Mesenchymal stem cell (in vitro differentiated cells and primary cell): ENCODE data around the gene APBA1.
A peak's percentile ranks its signal among the peaks of the same experiment; 100 is the strongest.

Experiments used
- DNase-seq: peaks from one replicate; pipeline ENCODE4 v3.0.0-alpha.2; 2013
- H2AFZ ChIP-seq: one replicate; pipeline ENCODE4 v1.6.1; 2013; ENCODE audit warnings: low read depth, mild to moderate bottlenecking, control low read depth, inconsistent platforms, low read length, moderate library complexity
- H2AK5ac ChIP-seq: 2 replicates; pipeline ENCODE4 v1.6.1; 2013; ENCODE audit warnings: low read length, moderate library complexity, mild to moderate bottlenecking, inconsistent platforms; ENCODE audit not compliant: severe bottlenecking
- H2BK120ac ChIP-seq: one replicate; pipeline ENCODE4 v1.6.1; 2013; ENCODE audit warnings: low read depth, mild to moderate bottlenecking, inconsistent platforms, low read length, moderate library complexity
- H2BK12ac ChIP-seq, 2 experiments: one replicate each; pipeline ENCODE4 v1.6.1; 2013; ENCODE audit warnings: inconsistent platforms in 2 of 2, low read length in 2 of 2, mild to moderate bottlenecking in 2 of 2, moderate library complexity in 2 of 2, control low read depth in 1 of 2
- H2BK15ac ChIP-seq: one replicate; pipeline ENCODE4 v1.6.1; 2013; ENCODE audit warnings: mild to moderate bottlenecking, low read depth, inconsistent platforms; ENCODE audit not compliant: poor library complexity, severe bottlenecking
- H2BK5ac ChIP-seq: 2 replicates; pipeline ENCODE4 v1.6.1; 2013; ENCODE audit warnings: low read depth, mild to moderate bottlenecking, low read length, control low read depth, inconsistent platforms; ENCODE audit not compliant: poor library complexity, severe bottlenecking
- H3K14ac ChIP-seq, 2 experiments: one replicate each; pipeline ENCODE4 v1.6.1; 2013; ENCODE audit warnings: inconsistent platforms in 2 of 2, low read length in 2 of 2, control low read depth in 1 of 2, mild to moderate bottlenecking in 1 of 2, moderate library complexity in 1 of 2
- H3K18ac ChIP-seq, 2 experiments: one replicate each; pipeline ENCODE4 v1.6.1; 2013; ENCODE audit warnings: inconsistent platforms in 2 of 2, low read length in 2 of 2, control low read depth in 1 of 2, low read depth in 1 of 2, mild to moderate bottlenecking in 1 of 2
- H3K23ac ChIP-seq, 2 experiments: one replicate each; pipeline ENCODE4 v1.6.1; 2013; ENCODE audit warnings: inconsistent platforms in 2 of 2, low read length in 2 of 2, mild to moderate bottlenecking in 2 of 2, moderate library complexity in 2 of 2, control low read depth in 1 of 2
- H3K27ac ChIP-seq: 2 replicates; pipeline ENCODE4 v1.5.1; 2013; ENCODE audit warnings: mild to moderate bottlenecking, moderate library complexity, low read length, control low read depth, inconsistent platforms; ENCODE audit not compliant: poor library complexity, severe bottlenecking
- H3K27me3 ChIP-seq, 2 experiments: 2 replicates each; pipeline versions ENCODE4 v1.6.1 to v1.7.0; 2013; ENCODE audit warnings: low read length in 2 of 2, mild to moderate bottlenecking in 2 of 2, moderate library complexity in 2 of 2, control low read depth in 1 of 2, inconsistent platforms in 1 of 2; ENCODE audit not compliant: control insufficient read depth in 1 of 2, insufficient read depth in 1 of 2
- H3K36me3 ChIP-seq, 2 experiments: 2 replicates each; pipeline versions ENCODE4 v1.6.1 to v1.7.0; 2013; ENCODE audit warnings: low read length in 2 of 2, control low read depth in 1 of 2, inconsistent platforms in 1 of 2, low read depth in 1 of 2, mild to moderate bottlenecking in 1 of 2; ENCODE audit not compliant: insufficient read depth in 2 of 2, control insufficient read depth in 1 of 2
- H3K4ac ChIP-seq, 2 experiments: one replicate each; pipeline ENCODE4 v1.6.1; 2013; ENCODE audit warnings: inconsistent platforms in 2 of 2, low read length in 2 of 2, mild to moderate bottlenecking in 2 of 2, moderate library complexity in 2 of 2, control low read depth in 1 of 2, low read depth in 1 of 2
- H3K4me1 ChIP-seq: 2 replicates; pipeline ENCODE4 v1.6.1; 2013; ENCODE audit warnings: low read depth, low read length, control low read depth; ENCODE audit not compliant: control insufficient read depth, insufficient read depth
- H3K4me2 ChIP-seq: 2 replicates; pipeline ENCODE4 v1.6.1; 2013; ENCODE audit warnings: low read length, mild to moderate bottlenecking, inconsistent platforms; ENCODE audit not compliant: poor library complexity, severe bottlenecking
- H3K4me3 ChIP-seq, 2 experiments: 2 replicates each; pipeline versions ENCODE4 v1.5.1 to v1.7.0; 2013; ENCODE audit warnings: low read length in 2 of 2, mild to moderate bottlenecking in 2 of 2, control low read depth in 1 of 2, low read depth in 1 of 2; ENCODE audit not compliant: insufficient read depth in 1 of 2
- H3K79me1 ChIP-seq: replicated peaks from 2 replicates; pipeline ENCODE4 v1.6.1; 2013; ENCODE audit warnings: mild to moderate bottlenecking, control low read depth, low read length, inconsistent platforms; ENCODE audit not compliant: poor library complexity, severe bottlenecking
- H3K9ac ChIP-seq: 2 replicates; pipeline ENCODE4 v1.7.0; 2013; ENCODE audit warnings: mild to moderate bottlenecking, low read length, moderate library complexity
- H3K9me3 ChIP-seq: 2 replicates; pipeline ENCODE4 v1.7.0; 2013; ENCODE audit warnings: mild to moderate bottlenecking, low read length; ENCODE audit not compliant: control insufficient read depth
- H4K8ac ChIP-seq: one replicate; pipeline ENCODE4 v1.6.1; 2013; ENCODE audit warnings: inconsistent platforms, mild to moderate bottlenecking, low read length, moderate library complexity
- H4K91ac ChIP-seq: one replicate; pipeline ENCODE4 v1.6.1; 2013; ENCODE audit warnings: mild to moderate bottlenecking, low read length, inconsistent platforms
- WGBS: methylation state at CpG from one replicate; pipeline ENCODE4 v1.1.7; 2013; ENCODE audit warnings: mixed read lengths; 5-methylcytosine and 5-hydroxymethylcytosine counted together

The APBA1 gene

GRCh38 chr9:69468380-69468779 is 203.8 kb downstream of the APBA1 start:
- Histone ChIP-seq H2BK5ac (no peak overlapping the region), H3K79me1 (no peaks in the 10 kb centered on the region), H4K8ac (no peak overlapping the region), H4K91ac (no peak overlapping the region), H3K4me2 (no peak overlapping the region), H3K18ac (no peak overlapping the region), H3K4me3 (no peak overlapping the region), H3K23ac (no peak overlapping the region), H2BK12ac (no peak overlapping the region), H3K9ac (no peak overlapping the region), H2AFZ (no peak overlapping the region), H3K4me1 (no peaks in the 10 kb centered on the region), H3K27ac (no peak overlapping the region), H3K36me3 (peaks cover 8 to 12% of the 10 kb centered on the region in 2 experiments), H3K4ac (no peak overlapping the region), H2AK5ac (no peak overlapping the region), H2BK120ac (no peak overlapping the region), H3K9me3 (no peaks in the 10 kb centered on the region), H3K14ac (no peak overlapping the region), H3K27me3 (no peaks in the 10 kb centered on the region), H2BK15ac (no peak overlapping the region)
- WGBS: no CpG with 5 or more reads among the region's 1 CpG
- DNase-seq: no peak

- no peak overlapping the region for H2AK5ac ChIP-seq
- no peak overlapping the region for H3K27ac ChIP-seq
- H3K4me1 ChIP-seq: no peaks in the 10 kb centered on the region
- no peaks in the 10 kb centered on the region for H3K9me3 ChIP-seq
- H3K4ac ChIP-seq: no peak overlapping the region
- no peak overlapping the region for H3K23ac ChIP-seq
- H2BK12ac ChIP-seq: no peak overlapping the region
- H3K4me2 ChIP-seq: no peak overlapping the region
- no peak overlapping the region for H4K8ac ChIP-seq
- H3K14ac ChIP-seq: peak overlapping the region in 1 of 2 experiments; percentile 36
- no peak overlapping the region for H3K4me3 ChIP-seq
- no peak overlapping the region for H2BK15ac ChIP-seq
- no peak for DNase-seq
- no peaks in the 10 kb centered on the region for H3K27me3 ChIP-seq
- H3K36me3 ChIP-seq: peaks cover 8 to 12% of the 10 kb centered on the region in 2 experiments
- H2BK120ac ChIP-seq: no peak overlapping the region
- H3K9ac ChIP-seq: no peak overlapping the region
- H4K91ac ChIP-seq: no peak overlapping the region
- no peak overlapping the region for H2AFZ ChIP-seq
- H2BK5ac ChIP-seq: no peak overlapping the region
- 90% methylated on average over 8 of the region's 8 CpGs for WGBS
- H3K18ac ChIP-seq: no peak overlapping the region
- H3K79me1 ChIP-seq: no peaks in the 10 kb centered on the region
Observed at GRCh38 chr9:69466151-69466550, 206.0 kb downstream of the APBA1 start.

- no peak overlapping the region for H4K8ac ChIP-seq
- no peak overlapping the region for H2BK12ac ChIP-seq
- no peak overlapping the region for H4K91ac ChIP-seq
- no peak overlapping the region for H3K23ac ChIP-seq
- H3K18ac ChIP-seq: no peak overlapping the region
- no peaks in the 10 kb centered on the region for H3K79me1 ChIP-seq
- H2BK120ac ChIP-seq: no peak overlapping the region
- H3K4me2 ChIP-seq: no peak overlapping the region
- no peak overlapping the region for H2AK5ac ChIP-seq
- H3K14ac ChIP-seq: no peak overlapping the region
- H2BK15ac ChIP-seq: no peak overlapping the region
- H3K4ac ChIP-seq: no peak overlapping the region
- H3K27me3 ChIP-seq: no peaks in the 10 kb centered on the region
- DNase-seq: no peak
- H3K9me3 ChIP-seq: no peaks in the 10 kb centered on the region
- 86% methylated on average over 3 of the region's 3 CpGs for WGBS
- peaks cover 8 to 12% of the 10 kb centered on the region in 2 experiments for H3K36me3 ChIP-seq
- no peak overlapping the region for H3K9ac ChIP-seq
- no peak overlapping the region for H2BK5ac ChIP-seq
- H3K27ac ChIP-seq: no peak overlapping the region
- H2AFZ ChIP-seq: no peak overlapping the region
- no peak overlapping the region for H3K4me3 ChIP-seq
- no peaks in the 10 kb centered on the region for H3K4me1 ChIP-seq
Observed at GRCh38 chr9:69465473-69465872, 206.7 kb downstream of the APBA1 start.

- no peak for DNase-seq
- H3K23ac ChIP-seq: no peak overlapping the region
- H2AFZ ChIP-seq: no peak overlapping the region
- no peak overlapping the region for H3K4me3 ChIP-seq
- peaks cover 8 to 12% of the 10 kb centered on the region in 2 experiments for H3K36me3 ChIP-seq
- no peak overlapping the region for H3K27ac ChIP-seq
- no peak overlapping the region for H2BK120ac ChIP-seq
- no peak overlapping the region for H2BK5ac ChIP-seq
- no peaks in the 10 kb centered on the region for H3K79me1 ChIP-seq
- peak overlapping the region in 1 of 2 experiments; percentile 26 for H3K14ac ChIP-seq
- H3K4me1 ChIP-seq: no peaks in the 10 kb centered on the region
- H3K27me3 ChIP-seq: no peaks in the 10 kb centered on the region
- H3K9ac ChIP-seq: no peak overlapping the region
- no peak overlapping the region for H4K91ac ChIP-seq
- H3K9me3 ChIP-seq: no peaks in the 10 kb centered on the region
- WGBS: 67% methylated on average over 7 of the region's 11 CpGs
- H2BK15ac ChIP-seq: no peak overlapping the region
- no peak overlapping the region for H2AK5ac ChIP-seq
- no peak overlapping the region for H3K4ac ChIP-seq
- H3K4me2 ChIP-seq: no peak overlapping the region
- no peak overlapping the region for H4K8ac ChIP-seq
- H3K18ac ChIP-seq: no peak overlapping the region
- H2BK12ac ChIP-seq: no peak overlapping the region
Observed at GRCh38 chr9:69463497-69464068, 208.6 kb downstream of the APBA1 start.
